ENCODE measurements around the gene SPAG16.

DNA sequence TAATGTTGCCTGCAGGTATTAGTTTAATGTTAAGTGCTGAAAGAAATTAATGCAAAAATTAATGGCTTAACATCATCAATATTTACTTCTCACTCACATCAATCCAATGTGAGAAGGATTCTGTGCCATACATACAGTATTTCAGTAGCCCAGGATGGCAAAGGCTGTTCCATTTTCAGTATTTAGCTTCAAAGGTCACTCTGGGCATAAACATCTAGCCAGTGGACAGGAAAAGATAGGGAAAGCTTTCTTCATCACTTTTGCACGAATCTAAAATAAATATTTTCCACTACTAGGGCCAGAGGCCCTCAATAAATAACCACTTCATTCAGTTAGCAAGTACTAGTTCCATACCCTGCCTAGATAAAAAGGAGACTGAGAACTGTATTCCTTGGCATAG, 890.3 kb downstream of the SPAG16 start:
- TF ChIP-seq POLR2AphosphoS5 (IDR thresholded peaks at IDR 0.05; ENCODE audit: low read depth, low read length) (no peak), POLR2A (IDR thresholded peaks at IDR 0.05; ENCODE audit: low read depth, low read length) (no peak), TAF1 (IDR thresholded peaks at IDR 0.05; ENCODE audit: borderline replicate concordance, low read depth, low read length) (no peak)
